SK-N-SH (cell line): Measurements from ENCODE around the gene C17orf113.

Experiments used
- CTCF ChIP-seq: fragments of 200-600 bp; sonication (generic); IDR thresholded peaks from 2 replicates; pipeline ENCODE4 v1.6.1; 2017; ENCODE audit warnings: antibody characterized with exemption, mild to moderate bottlenecking, moderate library complexity
- EP300 ChIP-seq, 2 experiments: IDR thresholded peaks; 2 replicates each; pipeline versions ENCODE4 v1.4.0 to v1.6.1; 2012; ENCODE audit warnings: borderline replicate concordance in 1 of 2, low read depth in 1 of 2, low read length in 1 of 2
- EZH2phosphoT487 ChIP-seq: fragments of 200-600 bp; sonication (generic); IDR thresholded peaks from 2 replicates; pipeline ENCODE4 v1.6.1; 2017; ENCODE audit warnings: low read depth, mixed run types, mild to moderate bottlenecking, antibody characterized with exemption, moderate library complexity, borderline replicate concordance
- FOXJ3 ChIP-seq: sonication (generic); formaldehyde crosslinking; IDR thresholded peaks from 2 replicates; pipeline ENCODE4 v1.5.1; 2020; ENCODE audit warnings: mild to moderate bottlenecking, missing genetic modification reagents
- GABPA ChIP-seq: IDR thresholded peaks from 2 replicates; pipeline ENCODE4 v1.4.0; 2012; ENCODE audit warnings: low read depth, mild to moderate bottlenecking
- POLR2AphosphoS5 ChIP-seq: IDR thresholded peaks from 2 replicates; pipeline ENCODE4 v1.6.1; 2012; ENCODE audit warnings: low read depth, low read length
- SIN3A ChIP-seq: IDR thresholded peaks from 2 replicates; pipeline ENCODE4 v1.6.1; 2012; ENCODE audit warnings: low read depth, mild to moderate bottlenecking, low read length, moderate library complexity, borderline replicate concordance
- TAF1 ChIP-seq: IDR thresholded peaks from 2 replicates; pipeline ENCODE4 v1.6.1; 2012; ENCODE audit warnings: low read depth, mild to moderate bottlenecking, low read length, moderate library complexity, borderline replicate concordance
- TF ChIP-seq, protein P1 (sequence below): IDR thresholded peaks from 2 replicates; pipeline ENCODE4 v1.4.0; 2012; ENCODE audit warnings: low read depth
- TF ChIP-seq, protein P2 (sequence below): IDR thresholded peaks from 2 replicates; pipeline ENCODE4; 2012
- TF ChIP-seq, protein P3 (sequence below): IDR thresholded peaks from 2 replicates; pipeline ENCODE4 v1.4.0; 2012; ENCODE audit warnings: low read depth, borderline replicate concordance
- TF ChIP-seq, protein P4 (sequence below): IDR thresholded peaks from 2 replicates; pipeline ENCODE4 v1.6.1; 2012; ENCODE audit warnings: mild to moderate bottlenecking, low read depth, low read length, moderate library complexity

DNA sequence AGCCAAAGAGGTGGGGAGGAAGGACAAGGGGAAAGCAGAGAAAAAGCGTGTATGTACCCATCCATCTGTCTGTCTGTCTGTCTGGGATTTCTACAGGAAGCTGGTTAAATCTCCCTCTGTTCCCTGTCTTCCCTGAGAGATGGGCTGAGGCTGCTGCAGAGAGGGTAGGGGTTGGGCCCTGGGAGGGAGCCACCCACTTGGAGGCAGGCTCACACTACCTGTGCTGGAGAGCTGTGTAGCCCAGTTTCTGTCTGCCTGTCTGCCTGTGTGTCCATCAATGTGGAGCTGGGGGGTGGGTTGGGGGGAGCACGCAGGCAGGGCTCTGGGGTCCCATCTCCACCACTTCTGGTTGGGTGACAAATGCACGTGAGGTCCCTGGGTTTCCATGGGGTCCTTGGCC lies 18.6 kb upstream of the C17orf113 start:
- no peak for TF ChIP-seq CTCF
- TF ChIP-seq, protein P1, sequence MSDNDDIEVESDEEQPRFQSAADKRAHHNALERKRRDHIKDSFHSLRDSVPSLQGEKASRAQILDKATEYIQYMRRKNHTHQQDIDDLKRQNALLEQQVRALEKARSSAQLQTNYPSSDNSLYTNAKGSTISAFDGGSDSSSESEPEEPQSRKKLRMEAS = no peak
- no peak for TF ChIP-seq SIN3A
- TF ChIP-seq, protein P2, sequence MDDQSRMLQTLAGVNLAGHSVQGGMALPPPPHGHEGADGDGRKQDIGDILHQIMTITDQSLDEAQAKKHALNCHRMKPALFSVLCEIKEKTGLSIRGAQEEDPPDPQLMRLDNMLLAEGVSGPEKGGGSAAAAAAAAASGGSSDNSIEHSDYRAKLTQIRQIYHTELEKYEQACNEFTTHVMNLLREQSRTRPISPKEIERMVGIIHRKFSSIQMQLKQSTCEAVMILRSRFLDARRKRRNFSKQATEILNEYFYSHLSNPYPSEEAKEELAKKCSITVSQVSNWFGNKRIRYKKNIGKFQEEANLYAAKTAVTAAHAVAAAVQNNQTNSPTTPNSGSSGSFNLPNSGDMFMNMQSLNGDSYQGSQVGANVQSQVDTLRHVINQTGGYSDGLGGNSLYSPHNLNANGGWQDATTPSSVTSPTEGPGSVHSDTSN = no peak
- no peak for TF ChIP-seq EZH2phosphoT487
- TF ChIP-seq POLR2AphosphoS5 = no peak
- no peak for TF ChIP-seq TAF1
- no peak for TF ChIP-seq GABPA
- TF ChIP-seq FOXJ3 (CRISPR knock-in tag) = no peak
- TF ChIP-seq, protein P3, sequence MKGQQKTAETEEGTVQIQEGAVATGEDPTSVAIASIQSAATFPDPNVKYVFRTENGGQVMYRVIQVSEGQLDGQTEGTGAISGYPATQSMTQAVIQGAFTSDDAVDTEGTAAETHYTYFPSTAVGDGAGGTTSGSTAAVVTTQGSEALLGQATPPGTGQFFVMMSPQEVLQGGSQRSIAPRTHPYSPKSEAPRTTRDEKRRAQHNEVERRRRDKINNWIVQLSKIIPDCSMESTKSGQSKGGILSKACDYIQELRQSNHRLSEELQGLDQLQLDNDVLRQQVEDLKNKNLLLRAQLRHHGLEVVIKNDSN = no peak
- TF ChIP-seq, protein P4, sequence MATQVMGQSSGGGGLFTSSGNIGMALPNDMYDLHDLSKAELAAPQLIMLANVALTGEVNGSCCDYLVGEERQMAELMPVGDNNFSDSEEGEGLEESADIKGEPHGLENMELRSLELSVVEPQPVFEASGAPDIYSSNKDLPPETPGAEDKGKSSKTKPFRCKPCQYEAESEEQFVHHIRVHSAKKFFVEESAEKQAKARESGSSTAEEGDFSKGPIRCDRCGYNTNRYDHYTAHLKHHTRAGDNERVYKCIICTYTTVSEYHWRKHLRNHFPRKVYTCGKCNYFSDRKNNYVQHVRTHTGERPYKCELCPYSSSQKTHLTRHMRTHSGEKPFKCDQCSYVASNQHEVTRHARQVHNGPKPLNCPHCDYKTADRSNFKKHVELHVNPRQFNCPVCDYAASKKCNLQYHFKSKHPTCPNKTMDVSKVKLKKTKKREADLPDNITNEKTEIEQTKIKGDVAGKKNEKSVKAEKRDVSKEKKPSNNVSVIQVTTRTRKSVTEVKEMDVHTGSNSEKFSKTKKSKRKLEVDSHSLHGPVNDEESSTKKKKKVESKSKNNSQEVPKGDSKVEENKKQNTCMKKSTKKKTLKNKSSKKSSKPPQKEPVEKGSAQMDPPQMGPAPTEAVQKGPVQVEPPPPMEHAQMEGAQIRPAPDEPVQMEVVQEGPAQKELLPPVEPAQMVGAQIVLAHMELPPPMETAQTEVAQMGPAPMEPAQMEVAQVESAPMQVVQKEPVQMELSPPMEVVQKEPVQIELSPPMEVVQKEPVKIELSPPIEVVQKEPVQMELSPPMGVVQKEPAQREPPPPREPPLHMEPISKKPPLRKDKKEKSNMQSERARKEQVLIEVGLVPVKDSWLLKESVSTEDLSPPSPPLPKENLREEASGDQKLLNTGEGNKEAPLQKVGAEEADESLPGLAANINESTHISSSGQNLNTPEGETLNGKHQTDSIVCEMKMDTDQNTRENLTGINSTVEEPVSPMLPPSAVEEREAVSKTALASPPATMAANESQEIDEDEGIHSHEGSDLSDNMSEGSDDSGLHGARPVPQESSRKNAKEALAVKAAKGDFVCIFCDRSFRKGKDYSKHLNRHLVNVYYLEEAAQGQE = no peak
- TF ChIP-seq EP300 (IDR thresholded peaks at IDR 0.05; ENCODE audit: borderline replicate concordance in 1 of 2, low read depth in 1 of 2, low read length in 1 of 2) = no peak
